HL-60/S4 treated with phorbol 12-myristate 13-acetate at 8.2 ng/mL for 4 days and 3 days (cell line): ENCODE measurements around the gene LRRC25.

Source experiments
- in situ Hi-C: fragments of 300-500 bp; cut with MboI; formaldehyde crosslinking; loops from 2 replicates; pipeline ENCODE4 v1.15.0; 2022; ENCODE audit warnings: low sequenced_read_pairs

LRRC25 gene

GRCh38 chr19:18424890-18425514 is 27.6 kb upstream of the LRRC25 start:
- in situ Hi-C loops, result no loop called here

GRCh38 chr19:18424122-18424889 is 26.9 kb upstream of the LRRC25 start:
- in situ Hi-C loops, result no loop called here

DNA sequence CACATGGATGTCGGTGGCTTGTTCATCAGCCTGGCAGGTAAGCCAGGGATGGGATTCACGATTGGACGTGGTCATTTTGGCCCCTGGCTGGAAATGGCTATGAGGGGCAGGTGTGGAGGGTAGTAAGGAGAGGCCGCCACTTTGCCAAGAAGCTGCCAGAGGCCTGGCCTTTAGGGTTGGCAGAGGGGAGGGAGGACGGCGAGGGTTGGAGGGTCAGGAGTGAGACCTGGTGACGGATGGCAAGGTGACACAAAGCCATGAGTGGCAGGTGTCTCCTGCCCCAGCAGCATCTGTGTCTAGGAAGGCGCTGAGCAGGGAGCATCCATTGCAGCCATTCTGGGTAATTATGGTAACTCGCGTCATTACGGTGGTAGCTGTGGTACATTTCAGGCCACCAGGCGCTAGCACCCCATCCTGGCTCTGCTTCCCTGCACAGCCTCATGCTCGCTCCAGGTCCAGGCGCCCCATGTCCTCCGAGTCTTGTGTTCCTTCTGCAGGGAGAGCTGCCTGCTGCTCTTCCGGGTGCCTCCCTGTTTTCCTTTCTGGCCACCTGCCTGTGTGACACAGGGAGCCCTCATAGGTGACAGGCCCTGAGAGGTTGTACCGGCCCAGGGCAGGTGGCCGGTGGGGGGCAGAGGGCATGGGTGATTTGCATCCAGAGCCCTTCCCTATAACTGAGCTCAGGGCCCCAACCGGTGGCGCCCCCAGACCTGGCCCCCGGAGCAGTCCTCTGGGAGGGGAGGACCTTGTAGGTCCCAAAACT is 26.0 kb upstream of the LRRC25 start:
- in situ Hi-C loops, result no loop called here

DNA sequence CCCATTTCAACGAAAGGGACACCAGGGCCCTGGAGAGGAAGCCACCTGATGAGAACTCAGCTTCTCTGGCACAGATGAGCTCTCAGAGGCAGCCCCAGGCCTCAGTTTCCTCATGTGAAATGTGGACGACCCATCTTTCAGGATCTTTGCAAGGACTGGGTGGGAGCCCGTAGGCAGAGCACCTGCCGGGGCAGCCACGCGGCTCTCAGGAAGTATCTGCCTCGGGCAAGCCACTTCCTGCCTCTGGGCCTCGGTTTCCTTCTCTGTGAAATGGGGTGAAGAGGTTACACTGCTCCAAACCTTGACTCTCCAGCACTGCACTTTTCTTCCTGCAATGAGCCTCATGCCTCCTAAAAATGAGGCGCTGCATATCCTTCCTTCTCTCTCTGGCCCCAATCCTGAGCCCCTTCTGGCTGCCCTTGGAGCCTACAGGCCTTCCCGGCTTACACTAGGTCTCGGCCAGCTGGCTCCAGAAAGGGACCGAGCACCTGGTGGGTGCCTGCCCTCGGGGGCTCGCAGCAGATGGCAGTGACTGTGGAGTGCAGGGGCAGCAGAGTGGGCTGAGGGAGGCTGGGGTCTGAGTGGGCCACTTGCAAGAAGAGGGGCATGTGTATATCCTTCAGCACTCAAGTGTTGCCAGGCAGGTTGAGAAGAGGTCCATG is 25.2 kb upstream of the LRRC25 start:
- in situ Hi-C loops, result no loop called here

- in situ Hi-C loops, result no loop called here
Observed at GRCh38 chr19:18421371-18421959, 24.0 kb upstream of the LRRC25 start.

GRCh38 chr19:18420930-18421329 is 23.5 kb upstream of the LRRC25 start:
- in situ Hi-C loops, result no loop called here

DNA sequence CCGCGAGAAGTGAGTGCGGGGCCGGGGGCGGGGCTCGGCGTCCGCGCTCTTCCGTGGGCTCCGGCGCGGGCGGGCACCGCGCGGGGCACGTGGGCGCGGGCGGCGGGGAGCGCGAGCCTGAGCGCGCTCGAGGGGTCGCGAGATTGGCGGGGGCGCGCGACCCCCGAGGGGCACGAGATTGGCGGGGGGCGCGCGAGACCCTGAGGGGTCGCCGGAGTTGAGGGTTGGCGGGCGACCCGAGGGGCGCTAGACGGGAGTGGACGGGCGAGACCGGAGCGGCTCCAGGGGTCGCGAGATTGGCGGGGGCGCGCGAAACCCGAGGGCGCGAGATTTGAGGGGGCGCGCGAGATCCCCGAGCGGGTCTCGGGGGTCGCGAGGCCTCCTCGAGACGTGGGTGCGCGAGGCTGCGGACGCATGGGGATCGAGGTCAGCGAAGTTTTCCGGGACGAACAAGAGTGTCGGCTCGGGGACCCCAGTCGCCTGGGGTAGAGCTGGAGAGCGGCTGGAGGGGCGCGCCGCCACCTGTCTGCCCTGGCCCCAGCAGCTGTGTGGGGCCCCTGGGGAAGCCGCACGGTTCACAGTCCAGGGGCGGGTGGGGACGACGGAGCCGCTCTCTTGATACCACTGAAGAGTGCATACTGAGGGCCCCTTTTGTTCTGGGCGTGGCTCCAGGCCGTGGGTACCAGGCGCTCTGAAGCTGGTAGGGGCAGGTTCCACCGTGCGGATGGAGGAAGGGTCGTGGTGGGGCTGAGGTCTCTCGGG is 22.5 kb upstream of the LRRC25 start:
- in situ Hi-C loops, result no loop called here

GRCh38 chr19:18419195-18419698 is 21.8 kb upstream of the LRRC25 start, which contains the start of gene SSBP4:
TSS of gene SSBP4 (plus strand) at chr19:18419398. CDS start at chr19:18419649, 251 bp downstream.
- in situ Hi-C loops, result no loop called here

DNA sequence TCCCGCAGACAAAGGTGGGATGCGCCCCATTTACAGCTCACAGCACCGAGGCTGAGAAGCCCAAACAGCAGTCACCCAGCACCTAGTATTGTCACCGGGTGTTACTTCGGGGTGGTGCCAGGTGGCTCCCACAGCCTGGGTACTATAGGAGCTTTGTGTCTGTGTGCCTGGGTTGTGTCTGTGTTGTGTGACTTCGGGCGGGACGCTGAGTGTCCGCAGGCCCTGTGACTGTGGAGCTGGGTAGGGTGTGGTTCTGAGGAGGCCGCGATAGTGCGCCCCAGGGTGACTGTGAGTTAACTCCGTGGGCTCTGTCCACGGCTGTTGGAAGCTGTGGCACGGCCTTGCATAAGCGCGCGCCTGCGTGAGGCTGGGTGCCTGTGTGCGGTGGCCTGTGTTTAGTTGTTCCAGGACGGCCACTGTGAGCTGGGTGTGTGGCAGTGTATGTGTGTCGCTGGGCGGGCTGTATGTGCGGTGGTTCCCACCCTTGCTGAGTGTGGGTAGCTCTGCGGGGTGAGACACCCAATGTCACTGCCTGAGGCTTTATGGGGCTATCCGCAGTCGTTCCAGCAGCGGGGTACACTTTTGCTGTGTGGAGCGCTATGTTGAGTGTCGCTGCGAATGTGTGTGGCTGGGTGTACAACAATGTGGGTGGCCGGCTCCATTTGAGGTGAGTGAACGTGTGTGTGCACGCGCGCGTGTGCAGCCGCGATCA is 21.2 kb upstream of the LRRC25 start:
- in situ Hi-C loops, result no loop called here

GRCh38 chr19:18418029-18418482 is 20.6 kb upstream of the LRRC25 start:
- in situ Hi-C loops, result no loop called here

DNA sequence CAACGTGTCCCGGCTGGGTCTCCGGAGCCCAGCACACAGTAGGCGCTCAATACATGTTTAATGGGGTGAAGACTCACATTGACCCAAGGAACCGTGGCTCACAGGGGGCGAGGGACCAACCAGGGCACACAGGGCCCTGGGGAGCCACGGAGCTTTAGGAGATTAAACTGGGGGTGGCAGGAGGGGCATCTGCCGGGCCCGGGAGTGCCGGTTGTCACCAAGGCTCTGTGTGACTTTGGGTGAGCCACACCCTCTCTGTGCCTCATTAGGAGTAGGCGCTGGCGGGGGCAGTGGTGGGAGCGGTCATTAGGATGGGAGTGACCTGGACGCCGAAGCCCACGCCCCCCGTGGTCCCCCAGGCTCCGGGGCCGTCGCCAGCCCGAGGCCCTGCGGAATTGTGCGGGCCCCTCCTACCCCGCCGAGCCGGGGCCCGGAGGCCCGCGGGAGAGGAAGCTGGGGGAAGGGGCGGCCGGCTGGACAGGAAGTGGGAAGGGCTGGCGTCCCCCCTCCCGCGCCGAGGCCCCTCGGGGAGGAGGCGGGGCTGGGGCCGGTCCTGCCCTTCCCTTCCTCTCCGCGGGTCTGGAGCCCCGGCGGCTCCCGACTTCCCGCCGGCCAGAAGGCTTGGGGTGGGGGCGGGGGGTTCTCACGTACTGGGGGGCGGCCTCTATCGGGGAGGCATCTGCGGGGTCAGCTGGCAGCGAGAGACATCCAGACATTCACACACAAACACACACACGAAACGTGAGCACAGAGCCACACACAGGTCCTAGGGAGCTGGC is 20.0 kb upstream of the LRRC25 start:
- in situ Hi-C loops, result no loop called here

DNA sequence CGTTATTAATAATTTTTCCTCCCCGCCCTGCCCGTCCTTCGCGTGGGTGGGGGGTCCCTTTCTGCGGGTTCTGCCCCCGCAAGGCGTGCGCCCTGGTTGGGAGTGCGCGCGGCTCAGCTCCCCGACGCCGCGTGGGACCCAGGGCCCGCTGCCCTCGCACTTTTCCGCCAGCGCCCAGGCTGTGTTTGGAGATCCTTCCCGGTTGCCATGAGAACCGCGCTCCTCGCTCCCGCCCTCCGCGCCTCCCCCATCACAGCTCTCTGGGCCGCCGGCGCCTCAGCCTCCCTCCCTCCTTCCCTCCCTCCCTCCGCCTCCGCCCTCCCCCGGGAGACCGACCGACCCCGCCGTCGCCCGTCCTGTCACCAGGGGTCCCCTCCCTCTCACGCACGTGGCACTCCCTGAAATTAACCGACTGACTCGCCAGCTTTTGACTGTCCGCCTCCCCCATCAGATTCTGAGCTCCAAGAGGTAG is 19.4 kb upstream of the LRRC25 start:
- in situ Hi-C loops, result no loop called here

DNA sequence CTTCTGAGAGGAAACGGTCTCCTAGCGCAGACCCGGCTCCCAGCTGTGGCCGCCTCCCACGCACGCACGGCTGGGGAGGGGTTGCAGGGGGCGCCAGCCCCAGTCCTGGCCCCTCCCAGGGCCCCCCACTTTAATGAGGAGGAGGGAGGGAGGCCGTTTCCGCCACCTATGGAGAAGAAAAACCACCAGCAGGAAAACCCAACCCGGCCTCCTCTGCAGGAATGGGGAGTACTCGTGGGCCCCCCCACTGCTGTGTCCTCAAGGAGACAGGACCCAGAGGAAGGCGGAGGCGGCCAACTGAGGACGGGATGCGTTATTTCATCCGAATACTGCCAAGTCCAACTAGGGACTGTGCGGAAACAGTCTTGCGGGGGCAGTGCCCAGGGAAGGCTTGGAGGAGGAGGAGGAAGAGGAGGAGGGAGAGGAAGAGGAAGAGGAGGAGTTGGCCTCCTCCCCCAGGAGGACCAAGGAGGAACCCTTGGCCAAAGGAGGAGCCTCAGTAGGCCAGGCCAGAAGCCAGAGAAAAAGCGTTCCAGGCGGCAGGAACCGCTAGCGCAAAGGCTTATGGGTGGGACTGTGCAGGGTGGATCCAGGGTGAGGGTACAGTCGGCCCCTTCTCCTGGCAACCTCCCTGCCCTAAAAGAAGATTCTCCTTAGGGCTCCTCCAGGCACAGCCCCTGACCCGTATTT is 17.9 kb upstream of the LRRC25 start:
- in situ Hi-C loops, result no loop called here

- in situ Hi-C loops, result no loop called here
Observed at GRCh38 chr19:18414504-18415177, 17.2 kb upstream of the LRRC25 start.

DNA sequence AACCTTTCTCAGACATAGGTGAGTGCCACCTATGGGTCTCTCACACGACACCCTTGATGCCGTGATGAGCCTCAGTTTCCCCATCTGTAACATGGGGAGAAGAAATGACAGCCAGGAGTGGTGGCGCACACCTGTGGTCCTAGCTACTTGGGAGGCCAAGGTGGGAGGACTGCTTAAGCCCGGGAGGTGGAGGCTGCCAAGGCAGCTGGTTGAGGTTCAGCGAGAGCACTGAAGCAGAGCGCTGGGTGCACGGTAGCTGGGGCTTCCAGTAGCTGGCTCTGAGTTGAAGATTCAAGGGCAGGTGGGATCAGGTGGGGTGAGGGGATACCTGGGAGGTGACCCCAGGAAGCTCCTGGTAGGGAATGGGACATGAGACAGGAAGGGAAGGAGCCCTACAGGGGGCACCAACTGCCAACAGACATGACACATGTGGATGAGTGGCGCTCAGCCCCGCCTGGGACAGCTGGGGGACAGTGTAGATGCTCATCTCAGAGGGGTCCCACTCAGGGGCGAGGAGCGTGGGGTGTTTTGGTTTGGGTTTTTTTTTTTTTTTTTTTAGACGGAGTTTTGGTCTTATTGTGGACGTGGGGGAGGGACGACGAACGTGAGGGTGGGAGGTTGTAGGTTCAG is 15.3 kb upstream of the LRRC25 start:
- in situ Hi-C loops, result no loop called here

DNA sequence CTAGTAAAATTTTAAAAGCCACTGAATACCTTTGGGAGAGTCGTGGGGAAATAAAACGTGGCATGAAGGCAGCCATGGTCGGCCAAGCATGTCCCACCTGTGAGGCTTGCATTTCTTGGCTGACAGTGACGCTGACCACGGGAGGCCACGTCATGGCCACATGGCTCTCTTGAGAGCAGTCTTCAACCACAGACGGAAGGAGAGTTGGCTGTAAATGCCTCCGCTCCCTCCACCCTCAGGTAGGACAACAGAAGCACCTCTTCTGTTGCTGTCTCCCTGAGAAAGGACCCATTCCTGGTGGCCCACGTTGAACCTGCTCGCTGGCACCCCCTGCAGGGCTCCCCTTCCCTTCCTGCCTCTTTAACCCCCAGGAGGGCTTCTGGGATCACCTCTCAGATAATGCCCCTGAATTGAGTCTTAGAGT is 10.6 kb upstream of the LRRC25 start:
- in situ Hi-C loops, result no loop called here

DNA sequence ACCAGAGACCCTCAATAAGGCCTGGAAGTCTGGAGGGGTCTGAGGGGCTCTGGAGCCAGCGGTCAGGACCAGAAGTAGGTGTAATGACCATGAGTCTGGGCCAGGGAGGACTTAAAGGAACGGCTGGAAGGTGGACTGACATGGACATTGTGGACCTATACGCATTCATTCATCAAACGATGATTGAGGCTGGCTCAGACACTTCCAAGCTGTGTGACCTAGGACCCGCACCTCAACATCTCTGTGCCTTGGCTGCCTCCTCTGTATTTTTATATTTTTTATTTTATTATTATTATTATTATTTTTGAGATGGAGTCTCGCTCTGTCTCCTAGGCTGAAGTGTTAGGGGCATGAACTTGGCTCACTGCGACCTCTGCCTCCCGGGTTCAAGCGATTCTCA is 9.3 kb upstream of the LRRC25 start:
- in situ Hi-C loops, result no loop called here
